Lung (tissue), 12 donors: ENCODE results near the gene TSPEAR. TPM values are rescaled to one million over a fixed set of nuclear protein-coding genes. Genes with fewer than 3 reads are reported as not detected.

Experiments
- ATAC-seq: fragments of 200-7000 bp; cut with Tn5 transposase; one replicate; pipeline ENCODE4 v1.9.1; 2020; ENCODE audit warnings: moderate number of reproducible peaks; ENCODE audit not compliant: insufficient read depth, low FRiP score
- DNase-seq, 3 donors: peaks; one replicate each; pipeline ENCODE4 v3.0.0-alpha.2; 2013 to 2017
- H3K27ac ChIP-seq, 2 donors: one replicate each; pipeline ENCODE4 v1.5.1; 2013; ENCODE audit warnings: mild to moderate bottlenecking in 2 of 2, moderate library complexity in 2 of 2, control low read depth in 1 of 2, inconsistent platforms in 1 of 2, low read depth in 1 of 2, low read length in 1 of 2
- H3K27me3 ChIP-seq, 3 donors: one replicate each; pipeline ENCODE4 v1.5.1; 2013; ENCODE audit warnings: low read length in 2 of 3; ENCODE audit not compliant: control insufficient read depth in 3 of 3, insufficient read depth in 3 of 3
- H3K36me3 ChIP-seq, 4 donors: one replicate each; pipeline ENCODE4 v1.5.1; 2013; ENCODE audit warnings: low read length in 4 of 4, mild to moderate bottlenecking in 1 of 4, moderate library complexity in 1 of 4; ENCODE audit not compliant: control insufficient read depth in 4 of 4, insufficient read depth in 4 of 4
- H3K4me1 ChIP-seq, 5 donors: one replicate each; pipeline ENCODE4 v1.5.1; 2013; ENCODE audit warnings: low read length in 5 of 5, mild to moderate bottlenecking in 2 of 5, moderate library complexity in 1 of 5; ENCODE audit not compliant: control insufficient read depth in 5 of 5, insufficient read depth in 5 of 5
- H3K4me3 ChIP-seq: one replicate; pipeline ENCODE4 v1.5.1; 2013; ENCODE audit warnings: mild to moderate bottlenecking, control low read depth, moderate library complexity
- H3K9ac ChIP-seq, 2 donors: one replicate each; pipeline ENCODE4 v1.5.1; 2013; ENCODE audit warnings: low read length in 2 of 2, control low read depth in 1 of 2; ENCODE audit not compliant: insufficient read depth in 1 of 2
- H3K9me3 ChIP-seq, 4 donors: one replicate each; pipeline ENCODE4 v1.5.1; 2013; ENCODE audit warnings: low read length in 3 of 4, mild to moderate bottlenecking in 1 of 4, moderate library complexity in 1 of 4; ENCODE audit not compliant: control insufficient read depth in 4 of 4, insufficient read depth in 3 of 4
- CTCF ChIP-seq: IDR thresholded peaks from 2 replicates; pipeline ENCODE4 v1.5.1; 2012; ENCODE audit warnings: mild to moderate bottlenecking; ENCODE audit errors: control extremely low read depth, extremely low read depth
- WGBS, 2 donors: extraction: QIAGEN DNeasy Blood & Tissue Kit; methylation state at CpG; one replicate each; pipeline ENCODE4 v1.1.7; 2013; 5-methylcytosine and 5-hydroxymethylcytosine counted together
- polyA plus RNA-seq, 2 donors: library from polyadenylated mRNA; stranded (reverse); fragments of 200-250 nt; gene quantifications; one replicate each; pipeline ENCODE4 v1.2.1, GENCODE V29; 2013
- total RNA-seq, 2 donors: library from RNA; depleted of rRNA in 1 of 2; stranded (reverse); fragments of >200 nt in 1 of 2; gene quantifications; one replicate each; pipeline ENCODE4 v1.2.1, GENCODE V29; 2014 to 2021
- donor health status: control.
- donor health status: control.
- donor health status: Bipolar disorder and iron deficiency.
- donor health status: healthy.
- donor health status: DM: yes; HTN: yes; CAD: no.

The TSPEAR gene
- total and polyA plus RNA-seq, 4 donors: 0.02 to 2.1 (median 0.27) TPM

- Histone ChIP-seq H3K9ac (no peak overlapping the region), H3K4me3 (no peak overlapping the region), H3K27me3 (peaks cover 0 to 11% (median 10%) of the 10 kb centered on the region in 3 donors), H3K4me1 (no peaks in the 10 kb centered on the region), H3K27ac (no peak overlapping the region), H3K9me3 (peaks cover 0 to 4% (median 0%) of the 10 kb centered on the region in 4 donors), H3K36me3 (no peaks in the 10 kb centered on the region)
- no peak for TF ChIP-seq CTCF
- no peak for ATAC-seq
- 79 to 80% methylated on average over 7 of the region's 7 CpGs for WGBS, 2 donors
- no peak for DNase-seq
Observed at GRCh38 chr21:44684077-44684476, 27.3 kb downstream of the TSPEAR start.

- H3K36me3 ChIP-seq: no peaks in the 10 kb centered on the region
- 79 to 84% methylated on average over 15 of the region's 15 CpGs for WGBS, 2 donors
- no peak for ATAC-seq
- no peak for DNase-seq
- H3K9me3 ChIP-seq: no peaks in the 10 kb centered on the region
- H3K9ac ChIP-seq: no peak overlapping the region
- no peak overlapping the region for H3K27ac ChIP-seq
- no peak for TF ChIP-seq CTCF
- H3K4me3 ChIP-seq: no peak overlapping the region
- H3K27me3 ChIP-seq: peaks cover 0 to 10% (median 6%) of the 10 kb centered on the region in 3 donors
- no peaks in the 10 kb centered on the region for H3K4me1 ChIP-seq
Observed at GRCh38 chr21:44682580-44683151, 28.7 kb downstream of the TSPEAR start.

GRCh38 chr21:44681861-44682579 lies 29.4 kb downstream of the TSPEAR start, which contains the start of gene KRTAP12-1:
TSS of gene KRTAP12-1 (minus strand) at chr21:44682163. CDS start at chr21:44682123, 40 bp downstream.
- H3K36me3 ChIP-seq: no peaks in the 10 kb centered on the region
- no peak for DNase-seq
- no peak for TF ChIP-seq CTCF
- no peak within 1 kb of the TSS for H3K9ac ChIP-seq
- no peak within 1 kb of the TSS for H3K27ac ChIP-seq
- no peak for ATAC-seq
- peaks cover 0 to 6% (median 2%) of the 10 kb centered on the region in 3 donors for H3K27me3 ChIP-seq
- WGBS, 2 donors: 74 to 78% methylated on average over 21 to 23 of the region's 23 CpGs
- H3K4me1 ChIP-seq: no peaks in the 10 kb centered on the region
- H3K9me3 ChIP-seq: no peaks in the 10 kb centered on the region
- H3K4me3 ChIP-seq: no peak within 1 kb of the TSS
